ENCODE data around the gene APC.

- no peak for TF ChIP-seq CTCF (IDR thresholded peaks at IDR 0.05)
- no peak for TF ChIP-seq POLR2A (IDR thresholded peaks at IDR 0.05)
Measured at GRCh38 chr5:112691339-112691680, 46.4 kb upstream of the APC start.

Data from right lobe of liver (tissue), 4 donors.